B cell (primary cell): Measurements from ENCODE around the gene PEAK1. TPM values are rescaled to one million over a fixed set of nuclear protein-coding genes. Genes with fewer than 3 reads are reported as not detected.

ENCODE experiments used
- ATAC-seq: fragments of 200-7000 bp; cut with Tn5 transposase; one replicate; pipeline ENCODE4 v1.10.0; 2021; ENCODE audit warnings: low read depth, mild to moderate bottlenecking, moderate number of reproducible peaks, moderate library complexity
- CTCF ChIA-PET: fragments of 350-600 bp; sonication (Branson Sonifier 250); formaldehyde crosslinking; loops from one replicate; lab custom pipeline; 2021; ENCODE audit warnings: antibody characterized with exemption, inconsistent platforms; lab: Charles Lee
- POLR2A ChIA-PET: fragments of 350-600 bp; sonication (Branson Sonifier 250); formaldehyde crosslinking; loops from one replicate; lab custom pipeline; 2021; ENCODE audit warnings: antibody characterized with exemption; lab: Charles Lee
- DNase-seq: peaks from one replicate; pipeline ENCODE4 v3.0.0; 2013
- H2AFZ ChIP-seq: 2 replicates; pipeline ENCODE4 v1.6.1; 2012; ENCODE audit warnings: mild to moderate bottlenecking, low read depth, low read length; ENCODE audit not compliant: insufficient read depth, poor library complexity, severe bottlenecking
- H3K27ac ChIP-seq, 2 donors: 1 replicate in 1 of 2; 2 replicates in 1 of 2; pipeline ENCODE4 v1.5.1; 2012 to 2013; ENCODE audit warnings: low read length in 2 of 2, mild to moderate bottlenecking in 2 of 2, moderate library complexity in 1 of 2
- H3K27me3 ChIP-seq, 4 experiments: fragments of 200-600 bp in 1 of 4; sonication (generic) in 1 of 4; replicated peaks in 1 of 4; 1 replicate in 2 of 4; 2 replicates in 2 of 4; pipeline versions ENCODE4 v1.6.1 to v1.7.0; 2013 to 2016; ENCODE audit warnings: low read length in 3 of 4, mild to moderate bottlenecking in 2 of 4, mixed read lengths in 1 of 4, moderate library complexity in 1 of 4; ENCODE audit not compliant: insufficient read depth in 4 of 4, control insufficient read depth in 3 of 4; ENCODE audit errors: control extremely low read depth in 1 of 4
- H3K36me3 ChIP-seq, 2 experiments: replicated peaks in 1 of 2; 1 replicate in 1 of 2; 2 replicates in 1 of 2; pipeline versions ENCODE4 v1.6.1 to v1.7.1; 2013; ENCODE audit warnings: low read length in 1 of 2; ENCODE audit not compliant: insufficient read depth in 2 of 2, control insufficient read depth in 1 of 2; ENCODE audit errors: control extremely low read depth in 1 of 2, extremely low read depth in 1 of 2
- H3K4me1 ChIP-seq, 2 donors: fragments of 200-600 bp in 1 of 2; sonication (generic) in 1 of 2; 1 replicate in 1 of 2; 2 replicates in 1 of 2; pipeline versions ENCODE4 v1.5.1 to v1.6.1; 2013 to 2017; ENCODE audit warnings: low read length in 2 of 2; ENCODE audit not compliant: control insufficient read depth in 2 of 2, insufficient read depth in 2 of 2
- H3K4me2 ChIP-seq: replicated peaks from 2 replicates; pipeline ENCODE3; 2012; ENCODE audit warnings: mild to moderate bottlenecking, low read depth, low read length; ENCODE audit not compliant: poor library complexity, severe bottlenecking
- H3K4me3 ChIP-seq, 5 experiments: fragments of 200-600 bp in 1 of 5; sonication (generic) in 1 of 5; 1 replicate in 3 of 5; 2 replicates in 2 of 5; pipeline versions ENCODE4 v1.5.1 to v1.7.0; 2011 to 2016; ENCODE audit warnings: low read length in 4 of 5, mild to moderate bottlenecking in 4 of 5, low read depth in 2 of 5, control low read depth in 1 of 5, moderate library complexity in 1 of 5; ENCODE audit not compliant: insufficient read depth in 1 of 5; ENCODE audit errors: control extremely low read depth in 1 of 5, extremely low read depth in 1 of 5
- H3K79me2 ChIP-seq: fragments of 200-600 bp; sonication (generic); one replicate; pipeline ENCODE4 v1.6.0; 2016; ENCODE audit warnings: low read length; ENCODE audit not compliant: control insufficient read depth, insufficient read depth
- H3K9ac ChIP-seq: fragments of 200-600 bp; sonication (generic); 2 replicates; pipeline ENCODE4 v1.6.1; 2017; ENCODE audit warnings: mild to moderate bottlenecking, low read length, moderate library complexity
- H3K9me3 ChIP-seq, 3 donors: one replicate each; pipeline versions ENCODE4 v1.6.1 to v1.7.1; 2013; ENCODE audit warnings: low read length in 2 of 3; ENCODE audit not compliant: control insufficient read depth in 2 of 3, insufficient read depth in 1 of 3; ENCODE audit errors: control extremely low read depth in 1 of 3
- H4K20me1 ChIP-seq: 2 replicates; pipeline ENCODE4 v1.6.0; 2012; ENCODE audit warnings: mild to moderate bottlenecking, low read length; ENCODE audit not compliant: insufficient read depth, control insufficient read depth, poor library complexity, severe bottlenecking
- H3K27ac Mint-ChIP-seq: one replicate; pipeline ENCODE4 v1.8.0; 2021; ENCODE audit warnings: mixed read lengths
- H3K27me3 Mint-ChIP-seq: one replicate; pipeline ENCODE4 v1.8.0; 2021; ENCODE audit warnings: mixed read lengths
- H3K4me1 Mint-ChIP-seq: one replicate; pipeline ENCODE4 v1.8.0; 2021; ENCODE audit warnings: mixed read lengths
- H3K4me3 Mint-ChIP-seq: one replicate; pipeline ENCODE4 v1.8.0; 2021; ENCODE audit warnings: mixed read lengths
- H3K9me3 Mint-ChIP-seq: one replicate; pipeline ENCODE4 v1.8.0; 2022; ENCODE audit warnings: mixed read lengths; ENCODE audit not compliant: insufficient read depth
- EZH2 ChIP-seq: IDR thresholded peaks from 2 replicates; pipeline ENCODE4 v1.6.1; 2012; ENCODE audit warnings: borderline replicate concordance, low read depth, mild to moderate bottlenecking, moderate library complexity, low read length; ENCODE audit not compliant: insufficient read depth, poor library complexity, severe bottlenecking
- WGBS: methylation state at CpG from one replicate; pipeline ENCODE4 v1.1.5; 2013; ENCODE audit warnings: missing lambda C conversion rate; ENCODE audit not compliant: insufficient coverage; 5-methylcytosine and 5-hydroxymethylcytosine counted together
- intact Hi-C: fragments of 100-400 bp; cut with micrococcal nuclease; formaldehyde crosslinking; loops from one replicate; pipeline ENCODE4 v1.10.0; 2022
- polyA plus RNA-seq: library from polyadenylated mRNA; depleted of rRNA; stranded (reverse); fragments of >200 nt; gene quantifications from 2 replicates; pipeline ENCODE4 v1.2.3, GENCODE V29; 2012
- total RNA-seq, 2 donors: library from RNA; stranded (reverse); fragments of 120-200 nt in 1 of 2; gene quantifications; 1 replicate in 1 of 2; 2 replicates in 1 of 2; pipeline versions ENCODE4 v1.2.3 to v1.2.4, GENCODE V29; 2013 to 2022
- TF ChIP-seq, protein P1 (sequence below): fragments of 200-600 bp; IDR thresholded peaks from one replicate; pipeline ENCODE4 v1.8.0; 2022; ENCODE audit warnings: antibody characterized with exemption, mild to moderate bottlenecking

Gene PEAK1
- total and polyA plus RNA-seq, 2 donors (not counting 1 experiment from before 2014, with no cell fraction given), result 13.4 to 38.0 TPM

DNA sequence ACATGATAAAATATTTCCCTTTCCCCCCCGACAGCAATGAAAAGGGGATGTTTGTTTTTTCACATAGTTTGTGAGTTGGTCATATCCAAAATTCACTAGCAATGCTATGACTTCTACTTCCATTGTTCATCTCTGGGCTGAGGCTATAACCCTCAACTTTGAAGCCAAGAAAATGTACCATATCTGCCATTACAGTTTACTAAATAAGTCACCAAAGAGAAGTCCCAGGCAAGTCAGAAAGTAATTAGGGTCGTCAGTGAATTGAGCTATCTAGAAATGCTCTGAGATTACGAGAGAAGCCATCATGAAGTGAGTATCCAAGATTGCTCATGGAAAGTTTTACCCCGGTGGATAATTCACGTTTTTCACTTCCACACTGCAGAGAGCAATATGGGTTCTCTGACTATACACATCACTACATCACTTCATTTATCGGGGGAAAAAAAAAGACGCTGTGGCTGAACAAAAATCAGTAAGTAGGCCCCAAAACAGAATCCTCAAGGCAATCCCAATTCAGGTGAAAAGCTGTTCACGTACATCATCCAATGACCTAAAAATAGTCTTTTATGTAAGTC lies 1.4 kb downstream of the PEAK1 start:
- TF ChIP-seq, protein P1, sequence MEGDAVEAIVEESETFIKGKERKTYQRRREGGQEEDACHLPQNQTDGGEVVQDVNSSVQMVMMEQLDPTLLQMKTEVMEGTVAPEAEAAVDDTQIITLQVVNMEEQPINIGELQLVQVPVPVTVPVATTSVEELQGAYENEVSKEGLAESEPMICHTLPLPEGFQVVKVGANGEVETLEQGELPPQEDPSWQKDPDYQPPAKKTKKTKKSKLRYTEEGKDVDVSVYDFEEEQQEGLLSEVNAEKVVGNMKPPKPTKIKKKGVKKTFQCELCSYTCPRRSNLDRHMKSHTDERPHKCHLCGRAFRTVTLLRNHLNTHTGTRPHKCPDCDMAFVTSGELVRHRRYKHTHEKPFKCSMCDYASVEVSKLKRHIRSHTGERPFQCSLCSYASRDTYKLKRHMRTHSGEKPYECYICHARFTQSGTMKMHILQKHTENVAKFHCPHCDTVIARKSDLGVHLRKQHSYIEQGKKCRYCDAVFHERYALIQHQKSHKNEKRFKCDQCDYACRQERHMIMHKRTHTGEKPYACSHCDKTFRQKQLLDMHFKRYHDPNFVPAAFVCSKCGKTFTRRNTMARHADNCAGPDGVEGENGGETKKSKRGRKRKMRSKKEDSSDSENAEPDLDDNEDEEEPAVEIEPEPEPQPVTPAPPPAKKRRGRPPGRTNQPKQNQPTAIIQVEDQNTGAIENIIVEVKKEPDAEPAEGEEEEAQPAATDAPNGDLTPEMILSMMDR, result no peak
- TF ChIP-seq EZH2, result no peak
- H3K4me3 Mint-ChIP-seq, result peak overlapping the region; percentile 96
- H3K27me3 Mint-ChIP-seq, result no peaks in the 10 kb centered on the region
- H3K4me1 Mint-ChIP-seq, result peaks cover 42% of the 10 kb centered on the region
- ChIA-PET CTCF (interaction anchor here (0.8 to 1.8 kb wide), 5 partner anchors 9 to 385 kb away, joined by 3 to 5 read pairs (median 3); no protein-coding TSS in a partner anchor), POLR2A (interaction anchor here (1.3 kb wide), 1 partner anchor 8 kb away, joined by 5 read pairs; no protein-coding TSS in a partner anchor)
- H3K27ac ChIP-seq, result no peak overlapping the region
- intact Hi-C loops, result no loop called here
- H3K4me1 ChIP-seq, result peaks cover 16 to 17% of the 10 kb centered on the region in 2 donors
- peak overlapping the region; percentile 96 for H3K27ac Mint-ChIP-seq
- H2AFZ ChIP-seq, result peak overlapping the region; percentile 79
- H4K20me1 ChIP-seq, result no peaks in the 10 kb centered on the region
- H3K4me3 ChIP-seq, result peak overlapping the region; percentile 60 to 91 (median 76)
- no peaks in the 10 kb centered on the region for H3K9me3 Mint-ChIP-seq
- no peaks in the 10 kb centered on the region for H3K27me3 ChIP-seq
- WGBS, result 93% methylated on average over 3 of the region's 8 CpGs
- peaks cover 0 to 3% of the 10 kb centered on the region in 2 experiments for H3K36me3 ChIP-seq
- no peaks in the 10 kb centered on the region for H3K9me3 ChIP-seq
- DNase-seq, result no peak
- ATAC-seq, result no peak
- H3K9ac ChIP-seq, result peak overlapping the region; percentile 73
- peak overlapping the region; percentile 73 for H3K4me2 ChIP-seq
- peaks cover 81% of the 10 kb centered on the region for H3K79me2 ChIP-seq

DNA sequence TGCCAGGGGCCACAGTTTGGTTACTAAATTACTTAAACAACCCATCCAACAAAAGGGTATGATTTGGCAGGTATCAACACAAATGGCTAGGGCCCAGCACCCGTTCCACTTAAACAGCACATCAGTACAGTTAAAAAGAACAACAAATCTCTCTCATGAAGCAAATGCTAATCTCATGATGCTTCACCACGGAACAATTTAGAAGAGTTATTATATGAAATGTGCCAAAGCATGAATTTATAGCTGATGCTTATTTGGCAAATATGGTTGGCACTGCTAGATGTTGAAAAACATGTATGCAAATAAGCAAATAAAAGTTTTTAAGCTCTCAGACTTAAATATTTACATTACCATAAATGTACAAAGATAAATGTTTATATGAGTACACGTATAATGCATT lies 2.3 kb downstream of the PEAK1 start:
- no peak for TF ChIP-seq EZH2
- TF ChIP-seq, protein P1, result no peak
- H3K27ac Mint-ChIP-seq, result no peak overlapping the region
- no peak overlapping the region for H3K4me3 ChIP-seq
- H3K27ac ChIP-seq, result no peak overlapping the region
- no peak overlapping the region for H3K4me2 ChIP-seq
- H3K4me1 Mint-ChIP-seq, result peaks cover 38% of the 10 kb centered on the region
- H4K20me1 ChIP-seq, result no peaks in the 10 kb centered on the region
- H3K27me3 ChIP-seq, result no peaks in the 10 kb centered on the region
- no peaks in the 10 kb centered on the region for H3K27me3 Mint-ChIP-seq
- peaks cover 16 to 17% of the 10 kb centered on the region in 2 donors for H3K4me1 ChIP-seq
- no CpG with 5 or more reads among the region's 3 CpGs for WGBS
- peaks cover 81% of the 10 kb centered on the region for H3K79me2 ChIP-seq
- peak overlapping the region; percentile 8 for H3K4me3 Mint-ChIP-seq
- POLR2A ChIA-PET, result no interaction called here
- ATAC-seq, result no peak
- peaks cover 0 to 3% of the 10 kb centered on the region in 2 experiments for H3K36me3 ChIP-seq
- H3K9me3 ChIP-seq, result no peaks in the 10 kb centered on the region
- DNase-seq, result no peak
- no peaks in the 10 kb centered on the region for H3K9me3 Mint-ChIP-seq
- H3K9ac ChIP-seq, result no peak overlapping the region
- intact Hi-C loops, result no loop called here
- CTCF ChIA-PET, result no interaction called here
- H2AFZ ChIP-seq, result no peak overlapping the region
